Ishikawa (cell line): ENCODE data around the gene SLC6A3.

Experiments used
- CEBPB ChIP-seq: IDR thresholded peaks from 2 replicates; pipeline ENCODE4 v1.6.1; 2012
- CREB1 ChIP-seq: IDR thresholded peaks from 2 replicates; pipeline ENCODE4 v1.6.1; 2012; ENCODE audit warnings: low read depth
- EGR1 ChIP-seq: IDR thresholded peaks from 2 replicates; pipeline ENCODE4 v1.6.1; 2012
- EP300 ChIP-seq: IDR thresholded peaks from 2 replicates; pipeline ENCODE4 v1.6.1; 2012; ENCODE audit warnings: borderline replicate concordance
- FOXM1 ChIP-seq: IDR thresholded peaks from 2 replicates; pipeline ENCODE4 v1.6.1; 2012; ENCODE audit warnings: low read depth, borderline replicate concordance
- MAX ChIP-seq: IDR thresholded peaks from 2 replicates; pipeline ENCODE4 v1.6.1; 2012
- NFIC ChIP-seq: IDR thresholded peaks from 2 replicates; pipeline ENCODE4 v1.6.1; 2012
- RAD21 ChIP-seq: IDR thresholded peaks from 2 replicates; pipeline ENCODE4 v1.6.1; 2012; ENCODE audit warnings: low read depth
- REST ChIP-seq: IDR thresholded peaks from 2 replicates; pipeline ENCODE4 v1.6.1; 2012; ENCODE audit warnings: low read depth, mild to moderate bottlenecking
- TAF1 ChIP-seq: IDR thresholded peaks from 2 replicates; pipeline ENCODE4 v1.6.1; 2012; ENCODE audit warnings: low read depth, mild to moderate bottlenecking
- TCF12 ChIP-seq: IDR thresholded peaks from 2 replicates; pipeline ENCODE4 v1.6.1; 2012; ENCODE audit warnings: low read depth
- TEAD4 ChIP-seq: IDR thresholded peaks from 2 replicates; pipeline ENCODE4 v1.6.1; 2012
- USF1 ChIP-seq: IDR thresholded peaks from 2 replicates; pipeline ENCODE4 v1.6.1; 2012
- YY1 ChIP-seq: IDR thresholded peaks from 2 replicates; pipeline ENCODE4 v1.6.1; 2012; ENCODE audit warnings: low read depth
- ZBTB7A ChIP-seq: IDR thresholded peaks from 2 replicates; pipeline ENCODE4 v1.6.1; 2012; ENCODE audit warnings: low read depth

Gene SLC6A3

GRCh38 chr5:1401536-1402138 lies 43.6 kb downstream of the SLC6A3 start:
- no peak for TF ChIP-seq MAX
- TF ChIP-seq TAF1 = no peak
- no peak for TF ChIP-seq EGR1
- TF ChIP-seq ZBTB7A = no peak
- no peak for TF ChIP-seq TEAD4
- TF ChIP-seq CEBPB = no peak
- TF ChIP-seq CREB1 = no peak
- TF ChIP-seq REST = no peak
- no peak for TF ChIP-seq YY1
- no peak for TF ChIP-seq NFIC
- TF ChIP-seq USF1 = no peak
- no peak for TF ChIP-seq TCF12
- no peak for TF ChIP-seq FOXM1
- TF ChIP-seq EP300 = no peak
- TF ChIP-seq RAD21 = no peak

GRCh38 chr5:1400936-1401335 lies 44.3 kb downstream of the SLC6A3 start:
- no peak for TF ChIP-seq ZBTB7A
- TF ChIP-seq EGR1 = no peak
- no peak for TF ChIP-seq EP300
- no peak for TF ChIP-seq MAX
- no peak for TF ChIP-seq NFIC
- no peak for TF ChIP-seq RAD21
- TF ChIP-seq TCF12 = no peak
- TF ChIP-seq YY1 = no peak
- no peak for TF ChIP-seq TEAD4
- TF ChIP-seq REST = no peak
- no peak for TF ChIP-seq FOXM1
- TF ChIP-seq CEBPB = no peak
- TF ChIP-seq USF1 = no peak
- no peak for TF ChIP-seq CREB1

- no peak for TF ChIP-seq REST
- no peak for TF ChIP-seq CEBPB
- no peak for TF ChIP-seq NFIC
- TF ChIP-seq TAF1 = no peak
- TF ChIP-seq MAX = no peak
- TF ChIP-seq ZBTB7A = no peak
- no peak for TF ChIP-seq TEAD4
- TF ChIP-seq RAD21 = no peak
- no peak for TF ChIP-seq FOXM1
- TF ChIP-seq EGR1 = no peak
- no peak for TF ChIP-seq USF1
Measured at GRCh38 chr5:1400211-1400855, 44.9 kb downstream of the SLC6A3 start.
